NCI-H1048 (cell line): ENCODE measurements around the gene DPYSL5.
"Not testable (repeated sequence)": the region's sequence is repeated elsewhere in the genome, so short reads cannot be mapped to it uniquely, and the experiment has no call there.

Experiments
- DNase-seq: peaks from one replicate; lab custom pipeline; 2025; lab: John Stamatoyannopoulos, UW

The DPYSL5 gene

DNA sequence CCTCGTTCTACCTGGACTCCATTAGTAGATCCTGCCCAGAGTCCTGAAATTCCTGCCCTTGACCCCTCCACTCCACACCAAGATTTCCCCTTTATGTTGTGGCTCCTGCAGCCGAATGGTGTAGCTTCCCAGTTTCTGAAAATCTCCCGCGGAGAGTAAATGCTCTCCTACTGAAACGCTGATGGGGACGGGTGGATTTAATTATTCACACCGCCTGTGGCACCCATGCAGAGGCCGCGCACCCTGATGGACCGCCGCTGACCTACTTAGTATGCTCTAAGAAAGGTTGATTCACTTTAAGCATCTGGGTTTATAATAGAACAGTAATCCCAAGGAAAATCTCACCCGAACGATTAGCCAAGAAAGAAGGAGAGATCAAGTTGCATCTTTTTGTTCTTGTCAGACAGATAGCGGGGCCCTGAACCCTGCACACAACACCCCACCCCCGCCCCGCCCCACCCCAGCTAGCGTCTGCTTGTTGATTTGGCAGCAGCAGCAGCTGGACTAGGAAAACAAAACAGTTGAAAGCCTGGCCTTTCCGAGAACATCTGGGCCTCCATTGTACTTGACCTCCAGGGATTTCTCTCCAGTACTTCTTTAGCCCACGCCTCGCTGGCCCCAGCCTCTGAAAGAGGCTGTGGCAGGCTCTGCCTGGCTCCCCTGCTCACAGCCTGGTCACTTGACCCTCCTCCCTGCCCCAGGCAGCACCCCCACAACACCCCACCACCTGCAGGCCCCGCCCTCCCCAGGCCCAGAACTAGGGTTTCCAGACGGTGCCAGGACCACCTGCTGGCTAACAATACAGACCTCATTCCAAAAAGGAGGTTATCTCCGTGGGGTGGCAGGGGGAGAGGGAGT, 53.6 kb downstream of the DPYSL5 start:
- no peak for DNase-seq

GRCh38 chr2:26903676-26904075, 55.7 kb downstream of the DPYSL5 start:
- no peak for DNase-seq

DNA sequence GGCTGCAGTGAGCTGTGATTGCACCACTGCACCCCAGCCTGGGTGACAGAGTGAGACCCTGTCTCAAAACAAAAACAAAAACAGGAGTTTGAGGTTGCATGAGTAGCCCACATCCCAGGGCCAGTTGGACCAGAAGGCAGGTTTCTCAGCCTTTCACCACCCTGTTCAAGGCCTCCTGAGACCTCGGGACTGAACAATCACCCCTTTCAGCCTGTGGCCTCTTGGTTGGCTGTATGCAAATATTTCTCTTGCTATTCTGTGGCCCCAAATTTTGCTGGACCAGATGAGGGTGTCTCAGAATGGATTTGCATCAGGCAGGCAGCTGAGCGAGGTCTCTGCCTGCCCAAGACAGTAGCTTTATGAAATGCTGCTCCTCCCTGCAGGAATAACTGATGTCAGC, 56.9 kb downstream of the DPYSL5 start:
- DNase-seq, result no peak

DNA sequence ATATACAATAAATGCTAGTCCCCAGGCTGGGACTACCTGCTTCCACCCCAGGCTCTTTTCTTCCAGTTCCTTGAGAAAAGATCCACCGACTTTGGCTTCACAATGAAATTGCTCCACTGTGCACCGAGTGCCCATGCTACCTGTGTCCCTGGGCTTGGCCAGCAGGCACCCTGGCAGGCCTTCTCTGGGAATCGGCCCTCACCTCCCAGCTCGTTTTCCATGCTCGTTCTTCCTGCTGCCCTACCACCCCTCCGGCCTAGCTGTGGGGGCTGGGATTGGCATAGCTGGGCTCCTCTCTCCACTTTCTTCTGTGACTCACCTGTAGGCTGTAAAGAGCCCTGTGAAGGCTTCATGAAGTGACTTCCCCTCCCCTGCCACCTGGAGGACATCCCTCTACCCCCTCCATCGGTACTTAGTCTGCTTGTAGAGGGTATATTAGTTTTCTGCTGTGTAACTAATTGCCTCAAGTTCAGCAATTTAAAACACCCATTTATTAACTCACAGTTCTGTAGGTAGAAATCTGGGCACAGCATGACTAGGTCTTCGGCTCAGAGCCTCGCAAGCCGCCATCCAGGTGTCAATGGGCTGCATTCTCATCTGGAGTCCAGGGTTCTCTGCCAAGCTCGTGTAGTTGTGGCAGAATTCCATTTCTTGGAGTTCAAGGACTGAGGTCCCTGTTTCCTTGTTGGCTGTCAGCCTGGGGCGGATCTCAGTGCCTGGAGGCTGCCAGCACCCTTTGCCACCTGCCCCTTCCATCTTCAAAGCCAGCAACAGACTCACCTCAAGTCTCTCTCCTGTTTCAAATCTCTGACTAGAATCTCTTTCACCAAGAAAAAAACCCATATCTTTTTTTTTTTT, 57.6 kb downstream of the DPYSL5 start:
- no peak for DNase-seq

DNA sequence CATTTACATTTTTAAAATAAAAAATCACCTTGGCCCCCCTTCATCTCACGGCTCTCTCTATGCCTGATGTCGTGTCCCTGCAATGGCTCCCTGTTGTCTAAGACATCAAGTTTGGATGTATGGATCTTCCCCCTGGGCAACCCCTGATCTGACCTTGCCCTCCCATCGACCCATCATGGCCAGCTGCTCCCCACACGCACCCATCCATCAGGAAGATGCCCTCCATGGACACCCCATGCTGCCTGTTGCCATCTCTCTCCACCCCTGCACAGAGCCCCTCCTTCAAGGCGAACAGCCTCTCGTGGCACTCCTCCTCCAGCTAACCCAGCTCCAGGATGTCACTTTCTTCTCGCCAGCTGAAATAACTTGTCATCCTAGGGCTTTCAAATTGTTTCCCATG, 59.5 kb downstream of the DPYSL5 start:
- DNase-seq, result no peak

DNA sequence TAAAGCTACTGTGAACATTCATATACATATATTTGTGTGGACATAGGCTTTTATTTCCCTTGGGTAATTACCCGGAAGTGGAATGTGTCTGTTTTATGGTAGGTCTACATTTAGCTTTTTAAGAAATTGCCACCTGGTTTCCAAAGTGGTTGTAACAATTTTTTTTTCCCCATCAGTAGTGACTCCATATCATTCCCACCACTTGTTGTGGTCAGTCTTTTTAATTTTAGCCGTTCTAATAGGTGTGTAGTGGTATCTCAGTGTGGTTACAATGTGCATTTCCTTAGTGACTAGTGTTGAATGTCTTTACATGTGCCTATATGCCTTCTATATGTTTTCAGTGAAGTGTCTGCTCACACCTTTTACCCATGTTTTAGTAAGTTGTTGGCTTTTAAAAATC, 62.2 kb downstream of the DPYSL5 start:
- DNase-seq, result no peak

DNA sequence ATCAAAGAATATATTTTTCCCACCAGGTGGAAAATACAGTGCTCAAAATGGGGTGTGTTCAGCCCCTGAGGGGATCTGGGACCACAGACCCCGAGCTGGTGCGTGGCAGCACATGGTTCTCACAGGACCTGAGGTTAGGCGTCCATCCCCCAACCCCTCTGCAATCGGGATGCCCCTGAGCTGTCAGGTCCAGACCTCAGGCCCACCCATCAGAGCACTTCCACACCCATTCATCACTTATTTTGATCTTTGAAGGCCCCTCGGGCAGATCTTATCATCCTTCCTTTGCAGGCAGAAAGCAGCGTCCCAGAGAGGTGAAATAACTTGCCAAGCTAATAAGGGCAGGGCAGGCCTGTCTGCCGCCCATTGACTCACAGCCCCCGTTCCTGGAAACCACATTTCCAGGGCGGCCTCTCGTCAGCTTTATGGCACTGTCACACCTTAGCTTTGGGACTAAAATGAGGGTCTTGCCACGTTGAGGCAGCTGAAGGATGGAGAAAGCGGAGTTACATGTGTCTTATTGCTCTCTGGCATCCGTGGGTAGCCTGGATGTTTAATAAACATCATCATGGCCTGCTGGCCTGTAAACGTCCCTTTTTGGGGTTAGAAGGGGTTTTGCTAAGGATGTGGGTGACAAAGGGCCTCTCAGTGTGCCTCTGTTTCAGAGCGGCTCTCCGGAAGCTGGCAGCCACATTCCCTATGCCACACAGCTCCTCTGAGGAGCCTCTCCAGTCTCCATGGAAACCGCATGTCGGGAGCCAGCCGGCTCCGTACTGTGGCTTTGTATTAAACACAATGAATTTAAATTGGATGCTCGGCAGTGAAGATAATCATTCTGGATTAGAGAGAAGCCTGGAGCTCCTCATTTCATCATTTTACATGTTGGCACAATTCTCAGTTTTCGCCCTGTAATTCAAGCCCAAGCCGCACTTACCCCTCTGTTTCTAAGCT, 64.3 kb downstream of the DPYSL5 start:
- DNase-seq, result no peak

GRCh38 chr2:26913606-26913998, 65.7 kb downstream of the DPYSL5 start:
- no peak for DNase-seq

DNA sequence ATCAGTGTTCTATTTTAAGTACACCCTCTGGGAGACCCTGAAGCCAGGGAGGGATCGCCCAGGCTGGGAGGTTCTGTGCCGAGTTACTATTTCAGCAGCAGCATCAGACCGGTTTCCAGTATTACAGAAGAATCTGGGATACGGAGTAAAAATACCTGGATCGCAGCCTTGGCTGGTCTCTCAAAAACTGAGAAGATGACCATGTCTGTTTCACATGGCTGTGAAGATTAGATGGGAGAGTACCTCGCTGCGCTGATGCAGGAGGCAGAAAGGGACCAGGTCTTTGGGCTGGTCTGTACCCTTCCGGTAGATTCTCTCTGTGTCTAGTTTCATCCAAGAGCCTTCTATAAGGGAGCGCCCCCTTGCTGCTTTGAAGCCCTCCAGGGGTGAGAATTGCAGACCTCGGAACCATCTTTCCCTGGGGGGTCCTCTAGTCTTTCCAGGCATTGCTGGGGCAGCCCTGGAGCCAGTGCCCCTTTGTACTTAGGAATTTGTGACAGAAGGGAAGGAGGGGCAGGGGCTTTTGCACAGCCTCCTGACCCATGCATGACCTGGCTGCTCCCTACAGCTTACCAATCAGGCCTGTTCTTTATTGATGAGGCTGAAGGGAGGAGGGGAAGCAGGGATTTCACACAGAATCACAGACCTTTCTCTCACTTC, 66.2 kb downstream of the DPYSL5 start:
- DNase-seq, result no peak

- no peak for DNase-seq
Observed at GRCh38 chr2:26914659-26915310, 66.9 kb downstream of the DPYSL5 start.

GRCh38 chr2:26915316-26915715, 67.4 kb downstream of the DPYSL5 start:
- no peak for DNase-seq

- DNase-seq, result no peak
Observed at GRCh38 chr2:26916128-26916692, 68.3 kb downstream of the DPYSL5 start.

DNA sequence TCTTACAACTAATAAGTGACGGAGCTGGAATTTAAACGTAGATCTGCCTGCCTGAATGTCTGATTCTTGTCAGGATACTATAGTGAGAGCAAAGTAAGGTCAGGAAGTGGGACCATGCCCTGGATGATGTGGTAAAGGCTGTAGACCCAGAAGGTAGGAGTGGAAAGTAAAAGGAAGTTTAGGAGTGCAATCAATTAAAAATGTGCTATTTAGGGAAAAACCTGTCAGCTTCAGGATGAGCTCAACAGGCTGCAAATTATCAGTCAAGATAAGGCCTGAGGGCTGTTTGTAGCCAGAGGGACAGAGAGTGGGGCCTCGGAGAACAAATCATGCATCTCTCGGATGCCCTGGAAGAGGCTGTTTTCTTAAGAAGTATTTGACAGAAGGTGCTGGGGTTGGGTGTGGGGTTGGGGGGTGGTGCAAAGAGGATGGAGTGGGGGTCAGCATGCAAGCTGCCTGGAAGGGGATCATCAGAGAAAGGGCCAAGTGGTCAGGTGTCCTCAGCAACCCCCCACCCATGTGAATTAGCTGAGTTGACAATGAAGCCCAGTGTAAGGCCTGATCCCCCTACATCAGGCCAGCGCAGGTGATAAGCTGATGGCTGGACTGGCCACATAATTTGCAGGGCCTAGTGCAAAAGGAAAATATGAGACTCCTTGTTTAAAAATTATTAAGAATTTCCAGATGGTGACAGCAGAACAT, 69.4 kb downstream of the DPYSL5 start:
- no peak for DNase-seq

GRCh38 chr2:26921323-26921722, 73.4 kb downstream of the DPYSL5 start:
- no peak for DNase-seq

DNA sequence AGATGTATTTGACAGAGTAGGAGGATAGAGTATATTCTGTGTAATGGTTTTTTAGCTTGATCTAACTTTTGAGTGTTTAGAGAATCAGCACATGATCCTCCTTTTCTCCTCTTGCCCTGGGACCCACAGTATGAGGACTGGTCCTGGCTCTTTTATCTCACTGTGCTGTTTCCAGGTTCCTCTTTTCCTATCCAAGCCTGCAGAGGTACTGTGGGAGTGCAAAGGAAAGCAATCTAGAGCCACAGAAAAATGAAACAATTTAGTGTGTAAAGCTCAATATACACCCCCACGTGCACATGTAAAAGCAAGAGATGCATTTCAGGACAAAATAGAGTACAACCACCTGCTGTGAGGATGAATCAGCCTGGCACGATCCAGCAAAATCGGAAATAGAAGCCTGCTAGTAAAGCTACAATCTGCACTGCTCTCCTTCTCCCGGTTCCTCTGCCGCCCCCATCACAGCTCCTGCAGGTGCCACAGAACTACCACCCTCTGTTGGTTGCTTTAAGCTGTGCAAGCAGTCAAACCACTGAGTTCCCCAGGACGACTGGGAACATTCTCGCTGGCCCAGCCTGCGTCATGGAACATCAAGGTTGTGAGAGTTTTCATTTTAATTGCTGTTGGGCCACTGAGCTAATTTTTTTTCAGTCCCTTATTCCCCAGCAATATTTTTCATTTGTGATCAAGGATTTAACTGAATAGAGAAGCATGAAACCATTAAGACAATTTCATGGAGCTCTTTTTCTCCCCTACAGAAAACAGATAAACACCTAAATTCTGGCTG, 74.7 kb downstream of the DPYSL5 start:
- DNase-seq, result no peak

DNA sequence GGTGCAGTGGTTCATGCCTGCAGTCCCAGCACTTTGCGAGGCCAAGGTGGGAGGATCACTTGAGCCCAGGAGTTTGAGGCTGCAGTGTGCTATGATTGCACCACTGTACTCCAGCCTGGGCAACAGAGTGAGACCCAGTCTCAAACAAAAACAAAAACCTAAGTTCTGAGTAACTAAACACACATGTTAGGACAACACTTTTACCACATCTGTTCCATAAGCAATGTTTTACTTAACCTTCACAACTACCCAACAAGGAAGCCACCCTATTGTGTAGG, 75.2 kb downstream of the DPYSL5 start:
- DNase-seq, result not testable (repeated sequence)

DNA sequence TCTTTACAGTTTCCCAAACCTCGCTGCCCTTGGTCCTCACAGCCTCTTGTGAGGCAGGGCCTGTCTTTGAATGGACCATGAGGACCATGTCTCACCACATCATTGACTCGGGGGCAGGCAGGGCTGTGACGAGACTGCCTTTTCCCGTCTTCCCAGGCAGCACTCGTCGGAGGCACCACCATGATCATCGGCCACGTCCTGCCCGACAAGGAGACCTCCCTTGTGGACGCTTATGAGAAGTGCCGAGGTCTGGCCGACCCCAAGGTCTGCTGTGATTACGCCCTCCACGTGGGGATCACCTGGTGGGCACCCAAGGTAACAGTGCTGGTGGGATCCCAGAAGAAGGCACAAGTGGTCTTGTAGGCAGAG, 76.8 kb downstream of the DPYSL5 start:
- DNase-seq, result no peak

DNA sequence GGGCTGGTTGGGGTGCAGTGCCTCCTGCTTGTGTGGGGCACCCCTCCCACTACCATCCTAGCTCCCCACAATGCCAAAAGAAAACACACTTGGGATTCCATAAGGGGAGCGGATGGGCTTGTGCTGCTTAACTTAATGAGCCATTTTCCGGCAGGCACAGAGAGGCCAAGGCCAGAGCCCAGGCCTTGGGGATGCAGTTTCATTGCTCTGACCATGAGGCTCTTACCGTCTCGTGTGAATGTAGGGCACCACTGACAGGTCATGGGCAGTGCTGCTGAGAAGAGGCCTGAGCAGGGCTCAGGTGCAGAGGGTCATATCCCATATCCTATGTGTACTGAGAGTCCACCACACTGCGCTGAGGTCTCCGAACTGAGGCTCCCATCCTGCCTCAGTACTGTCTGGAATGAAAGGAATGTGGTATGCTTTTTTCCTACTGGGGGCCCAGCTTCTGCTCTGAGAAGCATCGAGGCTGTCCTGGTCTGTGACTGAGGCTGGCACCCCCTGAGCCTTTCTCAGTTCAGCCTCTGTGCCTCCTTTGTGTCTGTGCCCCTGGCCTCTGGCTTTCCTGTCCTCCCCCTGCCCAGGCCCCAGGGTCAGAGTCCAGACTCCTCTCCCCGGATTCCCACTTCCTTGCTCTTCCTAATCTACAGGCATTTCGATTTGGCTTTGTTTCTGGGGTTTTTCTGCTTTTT, 77.3 kb downstream of the DPYSL5 start:
- DNase-seq, result no peak

- no peak for DNase-seq
Observed at GRCh38 chr2:26927221-26927620, 79.3 kb downstream of the DPYSL5 start.
